ENCODE data around the gene VSTM4. TPM values are rescaled to one million over a fixed set of nuclear protein-coding genes. Genes with fewer than 3 reads are reported as not detected.

Gene VSTM4
- total and polyA plus RNA-seq, 2 experiments from 2014 or later, result 9.0 to 10.2 TPM

- no peaks in the 10 kb centered on the region for H3K9me2 ChIP-seq (replicated peaks; ENCODE audit: insufficient read depth)
- H3K4me2 ChIP-seq, result no peak overlapping the region
- H3K4me3 ChIP-seq, result no peak overlapping the region
- no peaks in the 10 kb centered on the region for H3K27me3 ChIP-seq
- H4K20me1 ChIP-seq (ENCODE audit: insufficient read depth, poor library complexity, severe bottlenecking), result no peaks in the 10 kb centered on the region
- no peak for DNase-seq (ENCODE audit: low spot score)
- no peak overlapping the region for H2AFZ ChIP-seq
- no peaks in the 10 kb centered on the region for H3K9me3 ChIP-seq (ENCODE audit: low read depth)
- no peaks in the 10 kb centered on the region for H3K36me3 ChIP-seq (replicated peaks; ENCODE audit: insufficient read depth, low read depth)
- TF ChIP-seq EZH2 (IDR thresholded peaks at IDR 0.05; ENCODE audit: borderline replicate concordance), result no peak
- TF ChIP-seq CTCF (IDR thresholded peaks at IDR 0.05; ENCODE audit: poor library complexity), result no peak
- TF ChIP-seq EZH2phosphoT487 (IDR thresholded peaks at IDR 0.05; ENCODE audit: low read depth, severe bottlenecking, unreplicated experiment), result no peak
- H3K27ac ChIP-seq, result no peak overlapping the region
- H3K79me2 ChIP-seq, result no peaks in the 10 kb centered on the region
- H3K4me1 ChIP-seq (ENCODE audit: insufficient read depth), result no peaks in the 10 kb centered on the region
- WGBS (ENCODE audit: low lambda C conversion rate, missing lambda C conversion rate), result 96% methylated on average over 8 of the region's 8 CpGs
Measured at GRCh38 chr10:49096890-49097445, 18.4 kb downstream of the VSTM4 start.

- H3K9me3 ChIP-seq (ENCODE audit: low read depth), result no peaks in the 10 kb centered on the region
- no peaks in the 10 kb centered on the region for H3K36me3 ChIP-seq (replicated peaks; ENCODE audit: insufficient read depth, low read depth)
- no peaks in the 10 kb centered on the region for H3K4me1 ChIP-seq (ENCODE audit: insufficient read depth)
- TF ChIP-seq EZH2phosphoT487 (IDR thresholded peaks at IDR 0.05; ENCODE audit: low read depth, severe bottlenecking, unreplicated experiment), result no peak
- TF ChIP-seq CTCF (IDR thresholded peaks at IDR 0.05; ENCODE audit: poor library complexity), result no peak
- TF ChIP-seq EZH2 (IDR thresholded peaks at IDR 0.05; ENCODE audit: borderline replicate concordance), result no peak
- 90% methylated on average over 4 of the region's 4 CpGs for WGBS (ENCODE audit: low lambda C conversion rate, missing lambda C conversion rate)
- H3K27me3 ChIP-seq, result no peaks in the 10 kb centered on the region
- H3K4me2 ChIP-seq, result no peak overlapping the region
- no peak for DNase-seq (ENCODE audit: low spot score)
- no peak overlapping the region for H2AFZ ChIP-seq
- H3K4me3 ChIP-seq, result no peak overlapping the region
- no peaks in the 10 kb centered on the region for H3K79me2 ChIP-seq
- H3K9me2 ChIP-seq (replicated peaks; ENCODE audit: insufficient read depth), result no peaks in the 10 kb centered on the region
- H3K27ac ChIP-seq, result no peak overlapping the region
- no peaks in the 10 kb centered on the region for H4K20me1 ChIP-seq (ENCODE audit: insufficient read depth, poor library complexity, severe bottlenecking)
Measured at GRCh38 chr10:49094646-49095045, 20.7 kb downstream of the VSTM4 start.

- no peak for TF ChIP-seq CTCF (IDR thresholded peaks at IDR 0.05; ENCODE audit: poor library complexity)
- no peak for TF ChIP-seq EZH2 (IDR thresholded peaks at IDR 0.05; ENCODE audit: borderline replicate concordance)
- TF ChIP-seq EZH2phosphoT487 (IDR thresholded peaks at IDR 0.05; ENCODE audit: low read depth, severe bottlenecking, unreplicated experiment), result no peak
- H3K9me3 ChIP-seq (ENCODE audit: low read depth), result no peaks in the 10 kb centered on the region
- no peaks in the 10 kb centered on the region for H3K9me2 ChIP-seq (replicated peaks; ENCODE audit: insufficient read depth)
- H4K20me1 ChIP-seq (ENCODE audit: insufficient read depth, poor library complexity, severe bottlenecking), result no peaks in the 10 kb centered on the region
- WGBS (ENCODE audit: low lambda C conversion rate, missing lambda C conversion rate), result 88% methylated on average over 10 of the region's 10 CpGs
- DNase-seq (ENCODE audit: low spot score), result no peak
- no peaks in the 10 kb centered on the region for H3K36me3 ChIP-seq (replicated peaks; ENCODE audit: insufficient read depth, low read depth)
- H3K79me2 ChIP-seq, result no peaks in the 10 kb centered on the region
- no peak overlapping the region for H3K27ac ChIP-seq
- no peaks in the 10 kb centered on the region for H3K4me1 ChIP-seq (ENCODE audit: insufficient read depth)
- H2AFZ ChIP-seq, result no peak overlapping the region
- H3K4me2 ChIP-seq, result no peak overlapping the region
- no peak overlapping the region for H3K4me3 ChIP-seq
- no peaks in the 10 kb centered on the region for H3K27me3 ChIP-seq
Measured at GRCh38 chr10:49093922-49094321, 21.4 kb downstream of the VSTM4 start.

Measured in hepatocyte (in vitro differentiated cells).